ENCODE measurements around the gene CDK6. TPM values are rescaled to one million over a fixed set of nuclear protein-coding genes. Genes with fewer than 3 reads are reported as not detected.

The CDK6 gene
- polyA plus RNA-seq, 1 experiment = 29.2 TPM

- no peaks in the 10 kb centered on the region for H3K27me3 ChIP-seq (ENCODE audit: control insufficient read depth, insufficient read depth, low read length)
- no peak for DNase-seq (ENCODE audit: low read depth)
- ChIA-PET CTCF (interaction anchor here (0.6 to 3.1 kb wide), 32 partner anchors 12 to 228 kb away, joined by 3 to 38 read pairs (median 4); no protein-coding TSS in a partner anchor), POLR2A (interaction anchor here (1.4 kb wide), 1 partner anchor 221 kb away, joined by 4 read pairs; no protein-coding TSS in a partner anchor)
- peak; percentile 82 for TF ChIP-seq CTCF (IDR thresholded peaks at IDR 0.05; ENCODE audit: insufficient read depth, low read depth, low read length)
- H3K4me3 ChIP-seq (ENCODE audit: low read depth, low read length) = peak overlapping the region; percentile 84
- no peaks in the 10 kb centered on the region; the same call in 1 of the 2 replicates for H3K36me3 ChIP-seq (ENCODE audit: control insufficient read depth, insufficient read depth, low read length)
Measured at GRCh38 chr7:92833024-92833765, 3.2 kb downstream of the CDK6 start.

GRCh38 chr7:92832534-92833023, 3.8 kb downstream of the CDK6 start:
- DNase-seq (ENCODE audit: low read depth) = no peak
- POLR2A ChIA-PET = interaction anchor here (0.9 to 1.4 kb wide), 2 partner anchors 103 to 220 kb away, joined by 3 to 4 read pairs; no protein-coding TSS in a partner anchor
- CTCF ChIA-PET = interaction anchor here (0.6 to 3.1 kb wide), 28 partner anchors 12 to 228 kb away, joined by 3 to 38 read pairs (median 4); no protein-coding TSS in a partner anchor

GRCh38 chr7:92831716-92832533, 4.4 kb downstream of the CDK6 start:
- Histone ChIP-seq H3K36me3 (ENCODE audit: control insufficient read depth, insufficient read depth, low read length) (peaks cover 2% of the 10 kb centered on the region), H3K27me3 (ENCODE audit: control insufficient read depth, insufficient read depth, low read length) (no peaks in the 10 kb centered on the region), H3K4me3 (ENCODE audit: low read depth, low read length) (peak overlapping the region; percentile 84)
- POLR2A ChIA-PET = interaction anchor here (0.6 to 0.9 kb wide), 2 partner anchors 103 to 1844 kb away, joined by 3 to 4 read pairs; no protein-coding TSS in a partner anchor
- CTCF ChIA-PET = interaction anchor here (0.6 to 3.1 kb wide), 19 partner anchors 33 to 471 kb away, joined by 3 to 38 read pairs (median 4); no protein-coding TSS in a partner anchor
- DNase-seq (ENCODE audit: low read depth) = peak; percentile 68
- no peak for TF ChIP-seq CTCF (IDR thresholded peaks at IDR 0.05; ENCODE audit: insufficient read depth, low read depth, low read length)

More at GRCh38 chr7:92832534-92833023, 3.8 kb downstream of the CDK6 start:
- no peak for TF ChIP-seq CTCF (IDR thresholded peaks at IDR 0.05; ENCODE audit: insufficient read depth, low read depth, low read length)
- H3K36me3 ChIP-seq (ENCODE audit: control insufficient read depth, insufficient read depth, low read length) = no peaks in the 10 kb centered on the region; the same call in 1 of the 2 replicates
- no peaks in the 10 kb centered on the region for H3K27me3 ChIP-seq (ENCODE audit: control insufficient read depth, insufficient read depth, low read length)
- H3K4me3 ChIP-seq (ENCODE audit: low read depth, low read length) = peak overlapping the region; percentile 84

GRCh38 chr7:92830532-92831110, 5.8 kb downstream of the CDK6 start:
- H3K36me3 ChIP-seq (ENCODE audit: control insufficient read depth, insufficient read depth, low read length) = peaks cover 2% of the 10 kb centered on the region
- no peaks in the 10 kb centered on the region for H3K27me3 ChIP-seq (ENCODE audit: control insufficient read depth, insufficient read depth, low read length)
- POLR2A ChIA-PET = no interaction called here
- CTCF ChIA-PET = interaction anchor here (1.2 to 3.1 kb wide), 2 partner anchors 109 to 209 kb away, joined by 4 to 12 read pairs; no protein-coding TSS in a partner anchor
- no peak for DNase-seq (ENCODE audit: low read depth)
- H3K4me3 ChIP-seq (ENCODE audit: low read depth, low read length) = no peak overlapping the region
- no peak for TF ChIP-seq CTCF (IDR thresholded peaks at IDR 0.05; ENCODE audit: insufficient read depth, low read depth, low read length)

Data from BJ (cell line).